Skeletal muscle satellite cell (primary cell): ENCODE data around the gene CYRIA.
A peak's percentile ranks its signal among the peaks of the same experiment; 100 is the strongest.

Source experiments
- H3K27me3 ChIP-seq: 2 replicates; pipeline ENCODE4 v1.7.0; 2013; ENCODE audit warnings: low read length; ENCODE audit not compliant: control insufficient read depth, insufficient read depth
- H3K36me3 ChIP-seq: 2 replicates; pipeline ENCODE4 v1.7.0; 2013; ENCODE audit warnings: mild to moderate bottlenecking, control low read depth, low read length; ENCODE audit not compliant: insufficient read depth
- H3K4me1 ChIP-seq: 2 replicates; pipeline ENCODE4 v1.7.0; 2013; ENCODE audit warnings: low read length; ENCODE audit not compliant: control insufficient read depth, insufficient read depth
- H3K4me2 ChIP-seq: 2 replicates; pipeline ENCODE4 v1.7.0; 2013; ENCODE audit warnings: mild to moderate bottlenecking, low read length
- H3K4me3 ChIP-seq: 2 replicates; pipeline ENCODE4 v1.7.0; 2013; ENCODE audit warnings: low read length
- H3K9ac ChIP-seq: 2 replicates; pipeline ENCODE4 v1.7.0; 2013; ENCODE audit warnings: mild to moderate bottlenecking, low read depth, low read length, moderate library complexity
- H3K9me3 ChIP-seq: replicated peaks from 2 replicates; pipeline ENCODE4 v1.7.0; 2013; ENCODE audit warnings: mild to moderate bottlenecking, control low read depth, low read length

CYRIA gene

GRCh38 chr2:16656784-16657391 lies 8.7 kb downstream of the CYRIA start:
- Histone ChIP-seq H3K9ac (no peak overlapping the region), H3K4me1 (peaks cover 25% of the 10 kb centered on the region), H3K4me2 (peak overlapping the region; percentile 24), H3K4me3 (no peak overlapping the region), H3K27me3 (peaks cover 8% of the 10 kb centered on the region), H3K36me3 (no peaks in the 10 kb centered on the region), H3K9me3 (no peaks in the 10 kb centered on the region)

- Histone ChIP-seq H3K4me3 (no peak overlapping the region), H3K27me3 (peaks cover 8% of the 10 kb centered on the region), H3K9ac (no peak overlapping the region), H3K36me3 (no peaks in the 10 kb centered on the region), H3K4me1 (peaks cover 33% of the 10 kb centered on the region), H3K9me3 (no peaks in the 10 kb centered on the region), H3K4me2 (no peak overlapping the region)
Observed at GRCh38 chr2:16655905-16656642, 9.6 kb downstream of the CYRIA start.

DNA sequence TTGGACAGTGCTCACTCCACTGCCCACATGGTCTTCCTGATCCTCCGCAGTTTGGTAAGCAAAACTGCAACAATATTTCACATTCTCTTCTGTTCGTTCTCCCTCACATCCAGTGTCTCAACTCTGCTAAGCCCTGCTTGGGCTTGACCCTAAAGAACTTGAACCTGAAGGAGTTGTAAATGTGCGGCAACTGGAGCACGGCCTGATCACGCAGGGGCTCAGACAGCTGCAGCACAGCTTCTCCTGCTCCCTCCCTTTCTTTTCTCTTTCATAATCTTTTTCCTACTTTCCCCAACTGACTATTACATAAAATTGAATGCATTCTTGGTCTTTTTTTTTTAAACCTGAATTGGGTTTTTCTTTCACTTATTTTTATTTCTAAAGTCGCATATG lies 10.2 kb downstream of the CYRIA start:
- H3K4me3 ChIP-seq, result no peak overlapping the region
- no peak overlapping the region for H3K4me2 ChIP-seq
- H3K36me3 ChIP-seq, result no peaks in the 10 kb centered on the region
- no peaks in the 10 kb centered on the region for H3K9me3 ChIP-seq
- H3K9ac ChIP-seq, result no peak overlapping the region
- peaks cover 38% of the 10 kb centered on the region for H3K4me1 ChIP-seq
- peaks cover 8% of the 10 kb centered on the region for H3K27me3 ChIP-seq

- Histone ChIP-seq H3K4me1 (peaks cover 43% of the 10 kb centered on the region), H3K9ac (no peak overlapping the region), H3K36me3 (no peaks in the 10 kb centered on the region)
Observed at GRCh38 chr2:16654833-16655444, 10.7 kb downstream of the CYRIA start.

GRCh38 chr2:16653799-16654198 lies 11.8 kb downstream of the CYRIA start:
- Histone ChIP-seq H3K27me3 (peaks cover 5% of the 10 kb centered on the region), H3K4me2 (no peak overlapping the region), H3K36me3 (no peaks in the 10 kb centered on the region), H3K4me3 (no peak overlapping the region), H3K4me1 (peaks cover 51% of the 10 kb centered on the region), H3K9ac (no peak overlapping the region), H3K9me3 (no peaks in the 10 kb centered on the region)

More at GRCh38 chr2:16654833-16655444, 10.7 kb downstream of the CYRIA start:
- Histone ChIP-seq H3K9me3 (no peaks in the 10 kb centered on the region), H3K27me3 (peaks cover 8% of the 10 kb centered on the region), H3K4me3 (no peak overlapping the region), H3K4me2 (no peak overlapping the region)

DNA sequence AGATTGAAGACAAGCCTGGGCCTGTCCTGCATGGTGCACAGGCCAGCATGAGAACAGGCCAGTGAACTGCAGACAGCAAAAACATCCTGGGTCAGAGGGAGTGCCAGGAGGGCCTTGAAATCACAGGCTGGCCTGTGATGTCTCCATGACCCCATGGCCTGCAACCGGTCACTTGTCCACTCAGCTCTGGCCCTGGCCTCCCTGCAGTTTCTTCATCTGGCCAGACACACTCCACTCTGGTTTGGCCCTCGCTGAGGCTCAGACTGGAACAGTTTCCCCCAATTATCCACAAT lies 12.6 kb downstream of the CYRIA start:
- Histone ChIP-seq H3K4me3 (no peak overlapping the region), H3K4me2 (no peak overlapping the region), H3K27me3 (no peaks in the 10 kb centered on the region), H3K4me1 (peaks cover 51% of the 10 kb centered on the region), H3K36me3 (no peaks in the 10 kb centered on the region), H3K9ac (no peak overlapping the region), H3K9me3 (no peaks in the 10 kb centered on the region)

GRCh38 chr2:16652296-16653082 lies 13.1 kb downstream of the CYRIA start:
- peak overlapping the region; percentile 3 for H3K9ac ChIP-seq
- H3K9me3 ChIP-seq, result no peaks in the 10 kb centered on the region
- no peaks in the 10 kb centered on the region for H3K36me3 ChIP-seq
- H3K4me1 ChIP-seq, result peaks cover 50% of the 10 kb centered on the region
- H3K27me3 ChIP-seq, result no peaks in the 10 kb centered on the region
- H3K4me3 ChIP-seq, result no peak overlapping the region
- H3K4me2 ChIP-seq, result peak overlapping the region; percentile 24

- Histone ChIP-seq H3K9me3 (no peaks in the 10 kb centered on the region), H3K4me3 (peak overlapping the region; percentile 55), H3K27me3 (no peaks in the 10 kb centered on the region), H3K9ac (peak overlapping the region; percentile 63), H3K4me2 (peak overlapping the region; percentile 79), H3K4me1 (peaks cover 40% of the 10 kb centered on the region), H3K36me3 (no peaks in the 10 kb centered on the region)
Observed at GRCh38 chr2:16650287-16651249, 15.1 kb downstream of the CYRIA start.

DNA sequence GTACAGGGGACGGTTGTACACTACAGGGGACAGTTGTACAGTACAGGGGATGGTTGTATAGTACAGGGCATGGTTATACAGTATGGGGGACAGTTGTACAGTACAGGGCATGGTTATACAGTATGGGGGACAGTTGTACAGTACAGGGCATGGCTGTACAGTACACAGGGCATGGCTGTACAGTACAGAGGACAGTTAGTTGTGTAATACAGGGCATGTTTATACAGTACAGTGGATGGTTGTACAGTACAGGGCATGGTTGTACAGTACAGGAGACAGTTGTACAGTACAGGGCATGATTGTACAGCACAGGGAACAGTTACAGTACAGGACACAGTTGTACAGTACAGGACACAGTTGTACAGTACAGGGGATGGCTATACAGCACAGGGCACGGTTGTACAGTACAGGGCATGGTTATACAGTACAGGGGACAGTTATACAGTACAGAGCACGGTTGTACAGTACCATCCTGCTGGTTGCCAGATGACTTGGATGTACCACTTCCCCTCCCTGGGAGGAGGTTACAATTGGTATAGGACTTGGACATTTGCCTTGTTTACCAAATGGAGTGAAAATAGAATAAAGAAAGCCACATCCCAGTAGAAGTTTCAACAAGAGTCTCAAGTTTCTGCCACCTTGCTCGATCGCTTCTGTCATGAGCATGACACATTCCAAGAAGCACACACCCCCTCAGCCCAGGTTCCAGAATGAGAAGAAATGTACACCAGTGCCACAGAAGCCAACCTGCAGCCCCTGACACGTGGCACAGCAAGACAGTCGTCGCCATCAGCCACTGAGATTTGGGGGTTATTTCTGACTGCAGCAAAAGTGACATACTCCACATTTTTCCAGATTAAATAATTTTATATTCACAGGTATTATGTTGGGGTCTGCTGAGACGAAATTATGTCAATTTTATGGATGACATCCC lies 16.0 kb downstream of the CYRIA start:
- Histone ChIP-seq H3K9ac (peak overlapping the region; percentile 63), H3K4me3 (no peak overlapping the region), H3K9me3 (no peaks in the 10 kb centered on the region), H3K36me3 (no peaks in the 10 kb centered on the region), H3K4me1 (peaks cover 40% of the 10 kb centered on the region), H3K27me3 (no peaks in the 10 kb centered on the region), H3K4me2 (peak overlapping the region; percentile 79)

- peaks cover 38% of the 10 kb centered on the region for H3K4me1 ChIP-seq
- H3K9me3 ChIP-seq, result no peaks in the 10 kb centered on the region
- H3K9ac ChIP-seq, result no peak overlapping the region
- H3K4me3 ChIP-seq, result no peak overlapping the region
- no peaks in the 10 kb centered on the region for H3K36me3 ChIP-seq
- H3K4me2 ChIP-seq, result no peak overlapping the region
- H3K27me3 ChIP-seq, result no peaks in the 10 kb centered on the region
Observed at GRCh38 chr2:16647992-16648617, 17.5 kb downstream of the CYRIA start.
